ENCODE results near the gene FRMD3.

- TF ChIP-seq CTCF (conservative IDR thresholded peaks at IDR 0.05; ENCODE audit: low read depth, low read length) (no peak), EZH2 (IDR thresholded peaks at IDR 0.05; ENCODE audit: low read length, unreplicated experiment) (no peak)
Observed at GRCh38 chr9:83433846-83434245, 104.4 kb downstream of the FRMD3 start.
